Keratinocyte (primary cell): ENCODE data around the gene C1orf216. TPM values are rescaled to one million over a fixed set of nuclear protein-coding genes. Genes with fewer than 3 reads are reported as not detected.

ENCODE experiments used
- DNase-seq: peaks from one replicate; pipeline ENCODE4 v3.0.0-alpha.2; 2011; ENCODE audit warnings: low read depth, missing footprints, low spot score
- FAIRE-seq: peaks from 2 replicates; lab custom pipeline; 2011; peaks lifted over from hg19 to GRCh38; lab: Jason Lieb, UNC
- H2AFZ ChIP-seq: 2 replicates; pipeline ENCODE4 v1.6.0; 2012; ENCODE audit warnings: low read length, control low read depth, inconsistent platforms; ENCODE audit not compliant: control insufficient read depth
- H3K27ac ChIP-seq: 2 replicates; pipeline ENCODE4 v1.5.1; 2011; ENCODE audit warnings: low read length; ENCODE audit not compliant: control insufficient read depth, insufficient read depth
- H3K27me3 ChIP-seq: 3 replicates; pipeline ENCODE4 v1.6.0; 2011; ENCODE audit warnings: low read length; ENCODE audit not compliant: control insufficient read depth, insufficient read depth; ENCODE audit errors: extremely low read depth
- H3K36me3 ChIP-seq, 2 experiments: 2 replicates in 1 of 2; 3 replicates in 1 of 2; pipeline ENCODE4 v1.5.1; 2011; ENCODE audit warnings: low read length in 2 of 2, mild to moderate bottlenecking in 1 of 2; ENCODE audit not compliant: control insufficient read depth in 2 of 2, insufficient read depth in 2 of 2; ENCODE audit errors: extremely low read depth in 1 of 2
- H3K4me1 ChIP-seq: 3 replicates; pipeline ENCODE4 v1.5.1; 2011; ENCODE audit warnings: low read length; ENCODE audit not compliant: control insufficient read depth, insufficient read depth; ENCODE audit errors: extremely low read depth
- H3K4me2 ChIP-seq: 3 replicates; pipeline ENCODE4 v1.6.0; 2011; ENCODE audit warnings: low read depth, low read length; ENCODE audit not compliant: control insufficient read depth, insufficient read depth; ENCODE audit errors: extremely low read depth
- H3K4me3 ChIP-seq, 3 experiments: fragments of 200-600 bp in 1 of 3; sonication (generic) in 1 of 3; 2 replicates in 2 of 3; 3 replicates in 1 of 3; pipeline ENCODE4 v1.5.1; 2011 to 2016; ENCODE audit warnings: low read length in 3 of 3, mild to moderate bottlenecking in 3 of 3, control low read depth in 2 of 3, inconsistent platforms in 1 of 3, low read depth in 1 of 3, mixed read lengths in 1 of 3, mixed run types in 1 of 3, moderate library complexity in 1 of 3; ENCODE audit not compliant: control insufficient read depth in 2 of 3, insufficient read depth in 2 of 3; ENCODE audit errors: extremely low read depth in 1 of 3
- H3K79me2 ChIP-seq: 2 replicates; pipeline ENCODE4 v1.6.0; 2012; ENCODE audit warnings: low read length; ENCODE audit not compliant: control insufficient read depth, insufficient read depth
- H3K9ac ChIP-seq: 3 replicates; pipeline ENCODE4 v1.6.0; 2011; ENCODE audit warnings: low read length; ENCODE audit not compliant: control insufficient read depth, insufficient read depth; ENCODE audit errors: extremely low read depth
- H3K9me1 ChIP-seq: 3 replicates; pipeline ENCODE4 v1.6.0; 2011; ENCODE audit warnings: low read length; ENCODE audit not compliant: control insufficient read depth, insufficient read depth; ENCODE audit errors: extremely low read depth
- H3K9me3 ChIP-seq: 2 replicates; pipeline ENCODE4 v1.5.1; 2012; ENCODE audit warnings: low read depth, low read length; ENCODE audit not compliant: control insufficient read depth
- H4K20me1 ChIP-seq: 3 replicates; pipeline ENCODE4 v1.6.0; 2011; ENCODE audit warnings: low read length; ENCODE audit not compliant: control insufficient read depth, insufficient read depth; ENCODE audit errors: extremely low read depth
- EZH2 ChIP-seq: IDR thresholded peaks from one replicate; pipeline ENCODE4 v1.6.1; 2012; ENCODE audit warnings: inconsistent platforms, mild to moderate bottlenecking, low read length, moderate library complexity
- dilution Hi-C: fragments of 300-500 bp; cut with MboI; formaldehyde crosslinking; loops from one replicate; pipeline ENCODE4 v1.7.0; 2020; ENCODE audit warnings: low sequenced_read_pairs; ENCODE audit not compliant: extremely low pct_ligation_motif_present
- polyA plus RNA-seq, 5 experiments: library from polyadenylated mRNA; depleted of rRNA in 3 of 5; stranded (reverse) in 3 of 5; stranded (forward) in 1 of 5; unstranded in 1 of 5; fragments of >200 nt; gene quantifications; 1 replicate in 1 of 5; 2 replicates in 3 of 5; 3 replicates in 1 of 5; pipeline versions ENCODE4 v1.2.1 to v1.2.3, GENCODE V29; 2011 to 2012; ENCODE audit warnings: missing spikeins in 2 of 5, low read depth in 1 of 5, low replicate concordance in 1 of 5
- TF ChIP-seq, protein P1 (sequence below), 3 experiments: IDR thresholded peaks in 1 of 3; conservative IDR thresholded peaks in 1 of 3; optimal IDR thresholded peaks in 1 of 3; 2 replicates in 2 of 3; 3 replicates in 1 of 3; pipeline versions ENCODE3 to v1.5.1; 2011; ENCODE audit warnings: low read length in 3 of 3, mild to moderate bottlenecking in 3 of 3, moderate library complexity in 2 of 3, control low read depth in 1 of 3, inconsistent platforms in 1 of 3; ENCODE audit not compliant: insufficient read depth in 2 of 3; ENCODE audit errors: extremely low read depth in 1 of 3

C1orf216 gene
- polyA plus RNA-seq, 1 donor (not counting 4 experiments of a cell fraction or from before 2014, with no cell fraction given) = 10.0 TPM

DNA sequence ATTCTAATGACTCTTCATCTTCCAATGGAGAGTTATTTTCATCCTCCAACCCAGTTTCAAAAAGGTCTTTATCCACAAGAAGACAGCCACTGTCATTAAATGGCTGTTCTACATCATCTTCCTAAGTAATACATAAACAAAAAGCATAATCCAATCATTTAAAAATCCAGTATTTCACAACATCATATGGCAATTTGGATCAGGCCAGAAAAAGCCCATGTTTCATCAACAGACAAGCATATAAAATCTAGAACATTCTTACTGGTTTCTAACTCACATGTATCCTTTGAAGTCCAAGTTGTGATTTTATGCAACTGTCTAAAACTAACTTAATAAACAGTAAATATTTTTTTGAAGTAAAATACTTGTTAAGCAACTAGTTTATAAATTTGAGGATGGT, 44.5 kb upstream of the C1orf216 start:
- Histone ChIP-seq H3K9me3 (no peaks in the 10 kb centered on the region), H3K36me3 (peaks cover 0 to 6% of the 10 kb centered on the region in 2 experiments), H3K9ac (no peak overlapping the region), H4K20me1 (no peaks in the 10 kb centered on the region), H2AFZ (no peak overlapping the region), H3K27me3 (no peaks in the 10 kb centered on the region), H3K4me1 (no peaks in the 10 kb centered on the region), H3K4me3 (no peak overlapping the region), H3K4me2 (no peak overlapping the region), H3K27ac (no peak overlapping the region), H3K79me2 (peaks cover 9% of the 10 kb centered on the region), H3K9me1 (no peaks in the 10 kb centered on the region)
- FAIRE-seq (no peak), DNase-seq (no peak)
- dilution Hi-C loops = no loop called here
- no peak for TF ChIP-seq EZH2
- TF ChIP-seq, protein P1, sequence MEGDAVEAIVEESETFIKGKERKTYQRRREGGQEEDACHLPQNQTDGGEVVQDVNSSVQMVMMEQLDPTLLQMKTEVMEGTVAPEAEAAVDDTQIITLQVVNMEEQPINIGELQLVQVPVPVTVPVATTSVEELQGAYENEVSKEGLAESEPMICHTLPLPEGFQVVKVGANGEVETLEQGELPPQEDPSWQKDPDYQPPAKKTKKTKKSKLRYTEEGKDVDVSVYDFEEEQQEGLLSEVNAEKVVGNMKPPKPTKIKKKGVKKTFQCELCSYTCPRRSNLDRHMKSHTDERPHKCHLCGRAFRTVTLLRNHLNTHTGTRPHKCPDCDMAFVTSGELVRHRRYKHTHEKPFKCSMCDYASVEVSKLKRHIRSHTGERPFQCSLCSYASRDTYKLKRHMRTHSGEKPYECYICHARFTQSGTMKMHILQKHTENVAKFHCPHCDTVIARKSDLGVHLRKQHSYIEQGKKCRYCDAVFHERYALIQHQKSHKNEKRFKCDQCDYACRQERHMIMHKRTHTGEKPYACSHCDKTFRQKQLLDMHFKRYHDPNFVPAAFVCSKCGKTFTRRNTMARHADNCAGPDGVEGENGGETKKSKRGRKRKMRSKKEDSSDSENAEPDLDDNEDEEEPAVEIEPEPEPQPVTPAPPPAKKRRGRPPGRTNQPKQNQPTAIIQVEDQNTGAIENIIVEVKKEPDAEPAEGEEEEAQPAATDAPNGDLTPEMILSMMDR (optimal IDR thresholded peaks at IDR 0.05 in 1 of 3, IDR thresholded peaks at IDR 0.05 in 1 of 3, conservative IDR thresholded peaks at IDR 0.05 in 1 of 3; ENCODE audit: extremely low read depth in 1 of 3, insufficient read depth in 2 of 3, low read length in 3 of 3) = no peak

DNA sequence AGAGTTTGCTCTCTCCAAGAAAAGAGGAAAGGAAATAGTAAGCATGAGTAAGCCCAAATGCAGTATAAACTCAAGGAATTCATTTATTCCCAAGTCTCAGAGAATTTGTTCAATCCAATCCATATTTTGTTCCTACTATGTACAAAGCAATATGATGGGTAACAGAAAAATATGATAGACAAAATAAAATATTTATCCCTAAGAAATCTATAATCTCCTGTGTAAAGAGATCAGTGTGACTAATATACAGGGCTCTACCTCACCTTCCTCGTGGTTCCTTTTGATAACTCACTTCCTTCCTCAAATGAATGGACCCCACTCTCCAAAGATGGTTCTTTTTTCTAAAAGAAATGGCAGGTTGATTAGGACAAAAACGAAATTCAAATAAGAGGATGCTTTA, 43.5 kb upstream of the C1orf216 start:
- H3K9ac ChIP-seq = no peak overlapping the region
- no peak for FAIRE-seq
- dilution Hi-C loops = no loop called here
- H3K79me2 ChIP-seq = peaks cover under 1% of the 10 kb centered on the region
- H3K9me1 ChIP-seq = no peaks in the 10 kb centered on the region
- no peaks in the 10 kb centered on the region for H3K27me3 ChIP-seq
- no peaks in the 10 kb centered on the region for H3K4me1 ChIP-seq
- H3K4me3 ChIP-seq = no peak overlapping the region
- H4K20me1 ChIP-seq = no peaks in the 10 kb centered on the region
- no peak for DNase-seq
- H2AFZ ChIP-seq = no peak overlapping the region
- H3K4me2 ChIP-seq = no peak overlapping the region
- no peaks in the 10 kb centered on the region for H3K9me3 ChIP-seq
- no peak overlapping the region for H3K27ac ChIP-seq
- TF ChIP-seq, protein P1 (optimal IDR thresholded peaks at IDR 0.05 in 1 of 3, IDR thresholded peaks at IDR 0.05 in 1 of 3, conservative IDR thresholded peaks at IDR 0.05 in 1 of 3; ENCODE audit: extremely low read depth in 1 of 3, insufficient read depth in 2 of 3, low read length in 3 of 3) = no peak
- TF ChIP-seq EZH2 = no peak
- peaks cover 0 to 6% of the 10 kb centered on the region in 2 experiments for H3K36me3 ChIP-seq
